ENCODE data around the gene SERPING1.

GRCh38 chr11:57604296-57605027 lies 7.0 kb downstream of the SERPING1 start:
- TF ChIP-seq POLR2AphosphoS5 (IDR thresholded peaks at IDR 0.05; ENCODE audit: low read depth, low read length) (no peak), POLR2A (IDR thresholded peaks at IDR 0.05; ENCODE audit: low read depth, low read length) (no peak), TAF1 (IDR thresholded peaks at IDR 0.05; ENCODE audit: low read depth, low read length) (no peak), PAX5 (IDR thresholded peaks at IDR 0.05; ENCODE audit: insufficient read depth, low read length, severe bottlenecking) (no peak)
